GM12878 (cell line): Measurements from ENCODE around the gene SHC1. TPM values are rescaled to one million over a fixed set of nuclear protein-coding genes. Genes with fewer than 3 reads are reported as not detected.

Source experiments
- ATAC-seq: fragments of 200-7000 bp; cut with Tn5 transposase; 3 replicates; pipeline ENCODE4 v1.9.1; 2020; ENCODE audit warnings: mild to moderate bottlenecking, moderate library complexity
- BruUV-seq: library from RNA; stranded (reverse); fragments of 400-500 nt; replicated peaks from 2 replicates; lab custom pipeline; 2021; lab: Mats Ljungman, UMichigan
- CTCF ChIA-PET: fragments of 300-600 bp; sonication (Branson Sonifier 250); formaldehyde crosslinking; extraction: SDS; loops from one replicate; lab custom pipeline; 2021; ENCODE audit warnings: inconsistent platforms; lab: Yijun Ruan, JAX
- POLR2A ChIA-PET: fragments of 350-600 bp; formaldehyde crosslinking; extraction: SDS; loops from one replicate; lab custom pipeline; 2021; ENCODE audit warnings: inconsistent platforms; lab: Charles Lee
- RAD21 ChIA-PET: fragments of 300-600 bp; sonication (Branson Sonifier 250); formaldehyde crosslinking; loops from one replicate; lab custom pipeline; 2023; ENCODE audit warnings: antibody characterized with exemption; ENCODE audit not compliant: unreplicated experiment; lab: Charles Lee
- SMC1A ChIA-PET: fragments of 300-600 bp; sonication (Branson Sonifier 250); formaldehyde crosslinking; loops from one replicate; lab custom pipeline; 2023; ENCODE audit not compliant: unreplicated experiment, uncharacterized antibody; lab: Charles Lee
- DNase-seq: peaks from one replicate; pipeline ENCODE4 v3.0.0-alpha.2; 2011; ENCODE audit warnings: low read depth, low spot score
- FAIRE-seq: peaks from 3 replicates; lab custom pipeline; 2011; peaks lifted over from hg19 to GRCh38; lab: Jason Lieb, UNC
- H2AFZ ChIP-seq: 2 replicates; pipeline ENCODE4 v1.6.0; 2011; ENCODE audit warnings: low read depth, low read length, control low read depth; ENCODE audit not compliant: control insufficient read depth
- H3K27ac ChIP-seq: 2 replicates; pipeline ENCODE4 v1.5.1; 2011; ENCODE audit warnings: control low read depth; ENCODE audit not compliant: control insufficient read depth, insufficient read depth
- H3K27me3 ChIP-seq, 2 experiments: replicated peaks in 1 of 2; 2 replicates each; pipeline versions ENCODE4 v1.6.0 to v1.6.1; 2011; ENCODE audit warnings: low read length in 1 of 2; ENCODE audit not compliant: control insufficient read depth in 2 of 2, insufficient read depth in 2 of 2
- H3K36me3 ChIP-seq, 2 experiments: 2 replicates each; pipeline ENCODE4 v1.5.1; 2011; ENCODE audit warnings: low read length in 1 of 2; ENCODE audit not compliant: control insufficient read depth in 2 of 2, insufficient read depth in 2 of 2
- H3K4me1 ChIP-seq: 2 replicates; pipeline ENCODE4 v1.6.1; 2011; ENCODE audit warnings: mild to moderate bottlenecking, low read length, moderate library complexity, mixed read lengths; ENCODE audit not compliant: control insufficient read depth, insufficient read depth
- H3K4me2 ChIP-seq: 2 replicates; pipeline ENCODE4 v1.6.0; 2011; ENCODE audit warnings: control low read depth; ENCODE audit not compliant: control insufficient read depth, insufficient read depth
- H3K4me3 ChIP-seq: fragments of 200-600 bp; sonication (generic); 2 replicates; pipeline ENCODE4 v1.5.1; 2016
- H3K79me2 ChIP-seq: 2 replicates; pipeline ENCODE4 v1.6.0; 2011; ENCODE audit warnings: low read length; ENCODE audit not compliant: control insufficient read depth, insufficient read depth
- H3K9ac ChIP-seq: 2 replicates; pipeline ENCODE4 v1.8.0; 2011; ENCODE audit warnings: low read length, control low read depth, mixed read lengths; ENCODE audit not compliant: control insufficient read depth, insufficient read depth
- H3K9me3 ChIP-seq: replicated peaks from 3 replicates; pipeline ENCODE4 v1.5.1; 2011; ENCODE audit warnings: mild to moderate bottlenecking, low read length; ENCODE audit not compliant: control insufficient read depth, insufficient read depth
- H4K20me1 ChIP-seq: 2 replicates; pipeline ENCODE4 v1.6.0; 2011; ENCODE audit not compliant: control insufficient read depth, insufficient read depth
- ASH2L ChIP-seq: fragments of 300-600, 200-600 bp; sonication (generic); IDR thresholded peaks from 2 replicates; pipeline ENCODE4 v1.6.1; 2017; ENCODE audit warnings: low read depth, mild to moderate bottlenecking, borderline replicate concordance
- E4F1 ChIP-seq: fragments of 450-650 bp; IDR thresholded peaks from 2 replicates; pipeline ENCODE4 v1.6.1; 2018; ENCODE audit warnings: borderline replicate concordance, mild to moderate bottlenecking; ENCODE audit not compliant: partially characterized antibody
- EGR1 ChIP-seq, 2 experiments: IDR thresholded peaks; 1 replicate in 1 of 2; 2 replicates in 1 of 2; pipeline ENCODE4 v1.6.1; 2011 to 2012; ENCODE audit warnings: low read depth in 2 of 2, low read length in 2 of 2, borderline replicate concordance in 1 of 2, mild to moderate bottlenecking in 1 of 2, moderate library complexity in 1 of 2
- ELK1 ChIP-seq: IDR thresholded peaks from 2 replicates; pipeline ENCODE4 v1.6.1; 2012; ENCODE audit warnings: low read depth, low read length, improper control_type of control experiment
- HDGF ChIP-seq: fragments of 450-650 bp; IDR thresholded peaks from 2 replicates; pipeline ENCODE4 v1.6.1; 2016; ENCODE audit warnings: antibody characterized with exemption
- LARP7 ChIP-seq: fragments of 450-650 bp; IDR thresholded peaks from 2 replicates; pipeline ENCODE4 v1.6.1; 2017; ENCODE audit warnings: mild to moderate bottlenecking
- NRF1 ChIP-seq: conservative IDR thresholded peaks from 2 replicates; pipeline ENCODE4 v1.6.1; 2011; ENCODE audit warnings: mild to moderate bottlenecking, low read depth, low read length, improper control_type of control experiment
- POLR2AphosphoS5 ChIP-seq: IDR thresholded peaks from 2 replicates; pipeline ENCODE4 v1.6.1; 2011; ENCODE audit warnings: mild to moderate bottlenecking, low read length, inconsistent platforms
- ZNF274 ChIP-seq: IDR thresholded peaks from one replicate; pipeline ENCODE4 v1.8.0; 2011; ENCODE audit not compliant: insufficient read length, insufficient read depth
- ZNF384 ChIP-seq: IDR thresholded peaks from 2 replicates; pipeline ENCODE4 v1.6.1; 2012; ENCODE audit warnings: low read depth, mild to moderate bottlenecking, low read length, improper control_type of control experiment, borderline replicate concordance
- WGBS: methylation state at CpG from one replicate; pipeline ENCODE4 v1.1.6; 2016; ENCODE audit warnings: low lambda C conversion rate; ENCODE audit not compliant: insufficient replicate concordance, insufficient coverage; ENCODE audit errors: missing lambda C conversion rate; 5-methylcytosine and 5-hydroxymethylcytosine counted together
- in situ Hi-C: fragments of 300-500 bp; cut with MboI; formaldehyde crosslinking; loops from 9 replicates; pipeline ENCODE4 v1.14.3; 2018; ENCODE audit warnings: mixed read lengths
- intact Hi-C: fragments of 100-400 bp; cut with micrococcal nuclease; formaldehyde crosslinking; loops from one replicate; pipeline ENCODE4 v1.14.2; 2022; ENCODE audit not compliant: unreplicated experiment
- polyA plus RNA-seq, 11 experiments: library from polyadenylated mRNA; depleted of rRNA in 4 of 11; unstranded in 6 of 11; stranded (reverse) in 5 of 11; fragments of >200 nt; fragmentation: Nextera tagmentation in 4 of 11; fragmentation: Illumina TruSeq in 1 of 11; extraction: Ambion mirVana in 4 of 11; extraction: Trizol in 1 of 11; gene quantifications; 1 replicate in 1 of 11; 2 replicates in 10 of 11; pipeline versions ENCODE4 v1.2.1 to v1.2.3, GENCODE V29; 2011 to 2016; ENCODE audit warnings: inconsistent platforms in 2 of 11, missing spikeins in 2 of 11, low read depth in 1 of 11
- total RNA-seq, 4 experiments: library from RNA; depleted of rRNA in 3 of 4; stranded (reverse); fragments of >200 nt in 3 of 4; fragmentation: Illumina TruSeq in 1 of 4; extraction: Trizol in 1 of 4; gene quantifications; 2 replicates each; pipeline versions ENCODE4 v1.2.1 to v1.2.3, GENCODE V29; 2013 to 2021

The SHC1 gene
- total and polyA plus RNA-seq, 10 of the 15 experiments (the other 5 are each of a cell fraction or from before 2014, with no cell fraction given) = 2.6 to 49.3 (median 25.2) TPM

- TF ChIP-seq E4F1 = no peak
- no peak for TF ChIP-seq POLR2AphosphoS5
- no peak for TF ChIP-seq ELK1
- TF ChIP-seq LARP7 = no peak
- TF ChIP-seq ASH2L = no peak
Measured at GRCh38 chr1:154931940-154932487, 38.5 kb downstream of the SHC1 start (continued).

GRCh38 chr1:154926201-154926600 is 44.3 kb downstream of the SHC1 start:
- no TSS peak for BruUV-seq
- SMC1A ChIA-PET = no interaction called here
- WGBS = 93% methylated on average over 10 of the region's 13 CpGs
- Histone ChIP-seq H3K79me2 (no peaks in the 10 kb centered on the region), H3K4me2 (no peak overlapping the region), H4K20me1 (no peaks in the 10 kb centered on the region), H3K9ac (no peak overlapping the region), H3K4me3 (no peak overlapping the region), H3K27me3 (no peaks in the 10 kb centered on the region)
- intact Hi-C loops = no loop called here
- FAIRE-seq = no peak
- RAD21 ChIA-PET = interaction anchor here (0.5 kb wide), 1 partner anchor 192 kb away, joined by 3 read pairs; no protein-coding TSS in a partner anchor
- CTCF ChIA-PET = no interaction called here
- TF ChIP-seq ZNF384 = no peak
- no peak for TF ChIP-seq NRF1
- no peak for TF ChIP-seq ZNF274
- no peak for TF ChIP-seq EGR1 (IDR thresholded peaks at IDR 0.05; ENCODE audit: borderline replicate concordance in 1 of 2, low read depth in 2 of 2, low read length in 2 of 2)
- no peak for TF ChIP-seq HDGF
- TF ChIP-seq, all 136 proteins: peak for 0
- H3K36me3 ChIP-seq = peaks cover 22 to 32% of the 10 kb centered on the region in 2 experiments
- no peak for ATAC-seq
- POLR2A ChIA-PET = no interaction called here
- H2AFZ ChIP-seq = no peak overlapping the region
- no peaks in the 10 kb centered on the region for H3K4me1 ChIP-seq
- in situ Hi-C loops = no loop called here
- no peaks in the 10 kb centered on the region for H3K9me3 ChIP-seq
- DNase-seq = no peak
- no peak overlapping the region for H3K27ac ChIP-seq
